HG02852 (cell line): ENCODE measurements around the gene SPCS1.

Experiments used
- ATAC-seq: cut with Tn5 transposase; IDR thresholded peaks from one replicate; pipeline ENCODE4 v1.9.1; 2021; ENCODE audit warnings: mild to moderate bottlenecking, moderate library complexity; ENCODE audit not compliant: unreplicated experiment

Gene SPCS1

DNA sequence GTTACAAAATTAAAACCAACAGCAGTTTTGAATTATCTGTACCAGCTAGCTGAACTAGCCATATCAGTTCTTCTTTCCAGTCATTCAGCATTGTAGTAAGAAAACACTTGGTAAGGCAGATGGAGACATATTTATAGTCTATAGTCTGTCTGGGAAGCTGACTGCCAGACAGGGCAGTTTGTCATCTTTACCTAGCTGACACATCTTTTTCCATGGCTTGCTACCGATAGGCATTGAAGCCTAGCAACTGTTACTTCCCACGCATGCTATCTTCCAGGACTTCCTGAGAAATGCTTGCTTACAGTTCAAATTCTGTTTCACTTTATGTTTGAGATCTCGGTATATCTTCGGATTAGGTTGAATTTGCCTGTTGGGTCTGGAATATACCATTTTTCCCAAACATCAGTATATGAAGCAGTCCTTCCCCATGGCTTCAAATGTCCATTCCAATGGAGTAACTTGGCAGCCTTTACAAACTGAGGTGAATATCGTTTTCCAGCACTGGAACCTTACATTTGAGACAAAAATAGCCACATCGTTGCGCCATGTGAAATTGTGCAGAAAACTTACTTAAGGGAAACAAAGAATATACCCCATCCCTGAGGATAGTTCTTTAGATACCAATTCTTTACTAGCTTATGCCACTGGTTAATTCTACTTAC lies 11.2 kb upstream of the SPCS1 start:
- ATAC-seq, result no peak

DNA sequence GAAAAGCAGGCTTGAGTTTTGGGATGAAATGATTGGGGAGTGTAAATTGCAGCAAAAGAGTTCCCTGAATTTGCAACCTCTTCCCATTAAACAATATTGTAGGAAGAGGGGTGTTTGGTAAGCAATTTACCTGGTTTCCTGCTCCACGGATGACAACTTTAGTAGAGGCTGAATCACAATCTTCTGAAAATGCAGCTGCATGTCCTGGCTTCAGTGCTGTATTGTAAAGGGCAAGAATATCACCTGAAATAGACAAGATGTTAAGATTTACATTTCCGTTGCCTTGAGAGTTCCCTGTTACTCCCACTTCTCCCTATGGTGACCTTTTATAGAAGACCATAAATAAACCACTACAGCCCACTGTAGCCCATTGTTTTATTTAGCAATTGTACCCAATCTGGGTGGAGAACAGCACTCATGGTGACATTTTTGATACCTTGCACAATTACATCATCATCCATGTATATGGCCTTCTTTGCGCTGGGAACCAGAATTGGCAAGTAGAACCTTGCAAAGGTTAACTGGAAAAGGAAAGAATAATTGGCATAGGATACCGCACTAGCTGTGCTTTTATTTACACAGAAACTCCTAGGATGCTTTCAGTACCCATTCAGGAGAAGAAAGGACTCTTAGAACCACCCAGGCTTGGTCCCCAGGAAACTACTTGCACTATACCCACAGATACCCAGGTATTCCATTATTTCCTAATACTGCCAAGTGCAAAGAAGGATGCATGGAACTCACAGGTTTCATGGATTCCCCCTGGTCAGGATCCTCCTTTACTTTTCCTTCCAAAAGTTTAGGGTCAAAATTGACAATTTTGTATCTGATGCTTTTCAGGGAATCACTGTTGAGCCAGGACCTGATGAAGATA lies 9.9 kb upstream of the SPCS1 start:
- no peak for ATAC-seq

DNA sequence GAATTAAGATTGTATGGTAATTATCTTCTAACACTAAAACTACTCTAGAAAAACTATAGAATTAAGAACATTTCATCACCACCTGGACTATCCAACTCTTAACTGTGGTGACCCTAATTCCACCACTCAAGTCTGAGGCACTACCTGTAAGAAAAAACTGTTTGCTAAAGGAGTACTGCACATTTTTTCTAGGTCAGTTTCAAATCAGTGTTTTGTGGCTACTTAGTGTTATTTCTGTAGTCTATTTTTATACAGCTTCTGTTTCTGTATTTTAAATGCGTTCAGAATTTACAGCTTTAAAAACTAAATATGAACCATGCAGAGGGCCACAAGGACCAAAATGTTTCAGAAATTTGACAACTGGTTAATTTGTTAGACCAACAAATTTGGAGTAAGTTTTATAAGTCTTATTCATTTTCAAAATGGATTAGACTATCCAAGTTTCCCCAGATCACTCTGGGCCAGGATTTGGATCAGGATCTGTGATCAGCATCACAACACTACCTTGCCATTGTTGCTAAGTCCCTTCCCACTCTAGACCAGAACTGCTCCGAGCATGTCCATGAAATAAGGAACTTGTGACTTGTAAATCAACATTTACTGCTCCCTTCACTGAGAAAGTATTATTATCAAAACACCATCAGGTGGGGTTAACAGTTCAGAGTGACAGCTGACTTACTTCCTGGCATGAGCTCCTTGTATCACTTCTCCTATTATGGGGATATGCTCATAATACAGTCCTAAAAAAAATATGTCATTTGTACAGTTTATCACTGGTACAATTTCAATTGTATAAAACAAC lies 8.9 kb upstream of the SPCS1 start:
- ATAC-seq, result no peak

DNA sequence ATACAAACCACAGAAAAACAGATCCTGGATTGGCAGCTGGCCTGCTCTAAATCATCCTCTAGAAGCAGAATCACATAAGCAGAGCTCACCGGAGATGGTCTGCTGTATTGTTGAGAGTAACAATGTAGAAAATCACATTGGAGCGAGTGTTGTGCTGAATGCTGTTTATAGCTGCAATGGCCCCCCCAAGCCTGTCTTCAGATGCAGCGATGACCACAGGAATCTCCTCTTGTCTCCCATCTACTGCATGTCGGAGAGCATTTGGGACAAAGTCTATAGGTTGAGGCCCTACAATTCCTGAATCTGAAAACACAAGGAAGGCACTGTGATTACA lies 8.3 kb upstream of the SPCS1 start:
- ATAC-seq, result no peak

DNA sequence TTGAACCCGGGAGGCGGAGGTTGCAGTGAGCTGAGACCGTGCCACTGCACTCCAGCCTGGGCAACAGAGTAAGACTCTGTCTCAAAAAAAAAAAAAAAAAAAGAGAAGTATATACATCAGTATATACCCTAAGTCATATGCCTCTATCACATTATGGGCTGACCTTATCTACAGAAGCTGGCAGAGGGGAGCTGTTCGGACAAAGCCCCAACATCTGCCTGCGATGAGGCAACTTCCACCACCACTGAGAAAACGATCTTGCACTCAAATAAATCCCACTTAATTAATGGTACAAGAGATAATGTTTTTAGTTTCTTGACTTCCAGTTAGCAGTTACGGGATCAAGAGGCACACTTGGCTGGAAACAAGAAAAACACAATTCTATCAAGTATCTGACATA lies 2.6 kb upstream of the SPCS1 start:
- no peak for ATAC-seq

DNA sequence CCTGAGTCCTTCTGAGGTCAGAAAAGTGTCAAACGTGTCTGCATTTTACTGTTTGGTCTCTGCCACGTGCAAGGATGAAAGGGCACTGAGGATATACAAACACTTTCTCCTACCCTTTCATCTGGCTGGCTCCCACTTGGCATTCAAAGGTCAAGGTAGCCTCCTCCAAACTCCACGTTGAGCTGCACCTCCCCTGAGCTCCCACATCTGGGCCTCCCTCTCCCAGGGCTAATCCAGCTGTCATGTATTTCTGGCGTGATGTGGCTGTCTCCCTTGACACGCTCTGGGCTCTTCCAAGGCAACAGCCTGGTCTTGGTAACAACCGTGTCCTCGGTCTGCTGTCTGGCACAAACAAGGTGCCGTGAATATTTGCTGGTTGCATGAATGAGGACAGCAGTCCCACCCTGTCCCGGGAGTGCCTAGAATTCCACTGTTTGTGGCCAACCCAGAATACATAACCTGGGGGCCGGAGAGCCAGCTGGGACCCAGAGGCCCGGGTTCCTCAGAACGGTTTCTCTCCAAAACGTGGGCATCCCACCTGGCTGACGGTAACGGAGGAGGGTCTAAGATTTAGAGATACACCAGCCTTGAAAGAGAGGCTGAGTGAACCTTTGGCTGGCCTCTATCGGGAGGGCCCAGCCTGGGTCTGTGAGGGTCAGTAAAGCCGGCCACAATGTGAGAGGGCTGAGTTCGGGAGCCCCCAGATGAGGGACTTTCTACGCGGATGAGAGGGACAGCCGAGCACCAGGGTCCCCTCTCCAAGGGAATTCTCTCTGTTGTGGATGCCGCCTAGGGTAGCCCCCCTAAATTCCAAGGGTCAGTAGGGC lies 1.1 kb upstream of the SPCS1 start:
- peak; percentile 2 for ATAC-seq

DNA sequence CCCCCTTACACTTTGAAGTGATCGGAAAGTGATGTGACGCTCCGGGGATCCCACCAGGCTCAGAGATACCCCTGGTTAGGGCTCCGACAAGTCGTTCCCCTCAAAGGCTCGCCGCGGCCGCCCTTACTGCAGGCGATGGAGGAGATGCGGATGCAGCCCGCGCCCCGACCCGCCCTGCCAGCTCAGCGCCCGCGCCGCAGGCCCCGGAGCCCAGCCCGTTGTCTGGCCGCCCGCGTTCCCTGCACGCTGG lies 543 bp upstream of the SPCS1 start:
- no peak for ATAC-seq

DNA sequence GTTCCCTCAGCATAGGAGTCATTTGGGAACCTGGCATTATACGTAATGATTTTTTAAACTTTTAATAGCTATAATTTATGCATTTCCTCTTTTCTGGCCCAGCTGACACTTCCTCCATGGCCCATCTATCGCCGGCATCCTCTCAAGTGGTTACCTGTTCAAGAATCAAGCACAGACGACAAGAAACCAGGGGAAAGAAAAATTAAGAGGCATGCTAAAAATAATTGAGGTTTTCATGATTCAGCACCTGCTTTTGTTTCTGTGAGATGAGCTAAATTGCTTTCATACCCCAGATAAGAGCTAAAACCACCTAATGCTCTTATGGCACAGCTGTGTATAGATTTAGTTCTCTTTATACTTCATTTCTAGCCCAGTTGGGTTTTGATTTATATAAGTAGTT lies 1.7 kb downstream of the SPCS1 start:
- no peak for ATAC-seq

DNA sequence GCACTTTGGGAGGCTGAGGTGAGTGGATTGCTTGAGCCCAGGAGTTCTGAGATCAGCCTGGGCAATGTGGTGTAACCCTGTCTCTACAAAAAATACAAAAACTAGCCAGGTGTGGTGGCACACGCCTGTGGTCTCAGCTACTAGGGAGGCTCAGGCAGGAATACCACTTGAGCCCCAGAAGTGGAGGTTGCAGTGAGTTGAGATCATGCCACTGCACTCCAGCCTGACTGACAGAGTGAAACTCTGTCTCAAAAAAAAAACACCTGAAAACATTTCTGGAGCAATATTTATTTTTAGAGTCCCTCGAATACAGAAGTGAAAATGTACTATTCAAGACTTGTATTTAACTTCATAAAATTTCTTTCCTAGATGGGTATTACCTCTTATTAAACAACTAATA lies 4.6 kb downstream of the SPCS1 start:
- ATAC-seq, result no peak

DNA sequence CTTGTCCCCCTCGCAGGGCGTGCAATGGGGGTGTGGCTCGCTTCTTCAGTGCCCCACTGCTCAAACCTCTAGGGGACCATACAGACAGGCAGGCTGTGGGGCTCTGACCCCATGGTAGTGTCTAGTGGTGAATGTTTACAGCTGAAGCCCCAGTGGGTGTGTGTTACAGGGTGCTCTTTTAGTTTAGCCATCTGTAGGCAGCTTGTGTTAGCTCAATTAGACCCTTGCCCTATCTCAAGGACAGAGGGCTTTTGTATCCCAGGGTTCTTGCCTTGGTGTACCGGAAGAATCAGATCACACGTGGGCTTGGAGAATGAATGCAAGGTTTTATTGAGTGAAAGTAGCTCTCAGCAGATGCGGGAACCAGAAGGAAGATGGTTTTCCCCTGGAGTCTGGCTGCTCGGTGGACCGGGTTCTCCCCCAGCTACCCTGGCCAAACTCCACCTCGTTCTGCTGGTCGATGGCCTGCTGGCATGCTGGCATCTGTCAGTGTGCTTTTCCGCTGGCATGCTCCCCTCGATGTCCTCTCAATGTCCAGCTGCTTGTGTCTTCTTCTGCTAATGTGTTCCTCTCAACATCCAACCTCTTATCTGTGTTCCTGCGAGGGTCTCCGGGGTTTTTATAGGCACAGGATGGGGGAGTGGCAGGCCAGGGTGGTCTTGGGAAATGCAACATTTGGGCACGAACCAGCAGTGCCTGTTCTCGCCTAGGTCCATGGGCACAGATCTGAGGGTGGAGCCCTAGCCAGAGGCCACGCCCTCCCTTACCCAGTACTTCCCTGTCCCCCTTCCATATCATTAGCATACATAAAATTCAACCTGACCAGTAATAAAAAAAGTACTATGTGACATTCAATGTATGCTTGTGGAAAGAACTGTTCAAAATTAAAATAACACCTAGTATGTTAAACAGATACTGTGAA lies 6.6 kb downstream of the SPCS1 start:
- ATAC-seq, result no peak

DNA sequence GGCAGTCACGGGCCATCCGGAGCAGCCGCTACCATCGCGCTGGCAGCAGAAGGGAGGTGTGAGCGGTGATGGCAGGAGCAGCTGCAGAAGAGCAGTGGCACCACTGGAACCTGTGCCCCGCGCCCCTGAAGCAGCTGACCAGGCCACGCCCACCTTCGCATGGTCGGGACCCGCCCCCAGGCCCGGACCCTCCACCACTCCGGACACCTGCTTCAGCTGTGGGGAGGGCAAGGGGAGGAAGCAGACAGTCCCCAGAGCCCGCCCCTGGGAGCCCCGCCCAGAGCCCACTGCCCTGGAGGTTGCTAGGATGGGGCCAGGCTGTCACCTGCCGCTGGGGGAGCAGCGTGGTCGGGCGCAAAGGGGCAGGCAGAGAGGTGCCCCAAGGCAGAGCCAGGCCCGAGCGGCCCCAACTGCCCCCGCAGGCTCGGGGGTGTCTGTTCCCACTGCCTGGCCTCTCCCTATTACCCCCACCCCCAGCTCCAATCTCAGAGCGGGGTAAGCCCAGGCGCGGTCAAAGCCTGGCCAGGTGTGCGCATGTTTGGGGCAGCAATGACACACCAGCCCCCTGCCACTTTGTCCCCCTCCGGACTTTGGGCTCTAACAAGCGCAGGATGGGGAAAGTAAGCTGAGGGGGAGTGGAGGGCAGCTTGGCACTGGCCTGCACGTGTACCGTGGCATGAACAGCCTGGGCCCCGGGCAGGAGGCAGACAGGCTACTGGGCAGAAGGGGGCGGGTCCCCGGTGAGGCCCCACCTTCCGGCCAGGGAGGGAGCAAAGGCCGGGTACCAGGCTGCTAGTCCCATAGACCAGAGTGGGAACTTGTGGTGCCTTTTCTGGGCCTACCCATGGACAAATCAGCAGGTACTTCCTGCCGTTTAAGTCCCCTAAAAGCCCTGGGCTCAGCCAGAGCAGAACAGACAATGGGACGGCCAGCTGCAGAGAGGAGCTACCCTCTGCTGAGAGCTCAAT lies 8.7 kb downstream of the SPCS1 start:
- ATAC-seq, result no peak

DNA sequence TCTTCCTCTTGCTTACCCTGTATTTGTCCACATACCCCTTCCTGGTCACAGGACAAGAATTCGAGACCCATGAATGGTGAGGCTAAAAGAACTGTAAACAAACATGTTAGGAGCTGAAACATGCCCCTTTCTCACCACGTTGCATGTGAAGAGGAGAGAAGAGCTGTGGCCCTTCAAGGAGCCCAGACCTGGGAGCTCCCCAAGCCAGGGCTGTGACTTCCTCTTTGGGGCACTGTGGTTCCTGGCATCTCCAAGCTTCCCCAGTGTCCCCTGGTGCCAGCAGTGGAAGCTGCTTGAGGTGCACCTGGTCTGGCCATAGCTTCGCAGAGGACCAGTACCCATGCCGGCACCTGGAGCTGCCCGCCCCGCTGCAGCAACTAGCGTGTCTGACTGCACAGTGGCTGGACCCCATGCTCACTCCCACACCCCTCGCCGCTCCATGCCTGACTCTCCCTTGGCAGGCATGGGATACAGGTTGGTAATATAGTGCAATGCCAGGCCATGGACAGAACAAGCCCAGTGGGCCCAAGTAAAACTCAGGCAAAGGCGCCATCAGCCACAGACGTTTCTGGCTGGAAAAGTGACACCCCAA lies 9.9 kb downstream of the SPCS1 start:
- ATAC-seq, result no peak

DNA sequence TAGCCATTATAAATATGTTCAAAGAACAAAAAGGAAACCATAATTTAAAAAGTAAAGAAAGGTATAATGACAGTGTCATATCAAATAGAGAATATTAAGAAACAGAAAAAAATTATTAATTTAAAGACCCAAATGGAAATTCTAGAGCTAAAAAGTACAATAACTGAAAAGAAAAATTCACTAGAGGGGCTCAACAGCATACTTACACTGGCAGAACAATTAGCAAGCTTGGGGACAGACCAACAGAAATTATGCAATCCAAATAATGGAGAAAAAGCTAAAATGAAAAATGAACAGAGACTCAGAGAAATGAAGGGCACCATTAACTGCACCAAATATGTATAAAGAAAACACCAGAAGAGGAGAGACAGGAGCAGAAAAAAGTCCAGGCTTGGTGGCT lies 13.7 kb downstream of the SPCS1 start:
- ATAC-seq, result no peak

DNA sequence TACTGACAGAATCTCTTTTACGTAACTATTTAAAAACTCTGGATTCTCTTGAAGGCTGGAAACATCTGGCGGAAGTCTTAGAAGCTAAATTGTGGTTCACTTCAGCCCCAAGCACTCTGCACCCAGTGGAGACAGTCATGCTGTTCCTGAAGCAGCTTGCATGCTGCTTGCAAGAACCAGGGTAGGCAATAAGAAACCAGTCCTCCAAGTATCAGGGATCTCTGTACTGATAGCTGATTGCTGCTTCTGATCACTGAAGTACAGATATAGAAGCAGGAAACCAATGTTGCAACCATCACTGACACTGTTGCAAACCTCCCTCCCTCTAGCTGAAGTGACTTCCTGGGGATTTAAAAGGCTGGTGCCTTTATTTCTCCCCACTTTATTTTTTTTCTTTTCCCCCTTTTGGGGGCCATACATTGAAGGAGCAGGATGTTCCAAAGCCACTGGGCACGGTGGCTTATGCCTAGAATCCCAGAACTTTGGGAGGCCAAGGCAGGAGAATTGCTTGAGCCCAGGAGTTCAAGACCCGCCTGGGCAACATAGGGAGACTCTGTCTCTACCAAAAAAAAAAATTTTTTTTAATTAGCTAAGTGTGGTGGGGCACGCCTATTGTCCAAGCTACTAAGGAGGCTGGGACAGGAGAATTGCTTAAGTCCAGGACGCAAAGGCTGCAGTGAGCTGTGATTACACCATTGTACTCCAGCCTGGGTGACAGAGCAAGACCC lies 15.3 kb downstream of the SPCS1 start:
- peak; percentile 84 for ATAC-seq

DNA sequence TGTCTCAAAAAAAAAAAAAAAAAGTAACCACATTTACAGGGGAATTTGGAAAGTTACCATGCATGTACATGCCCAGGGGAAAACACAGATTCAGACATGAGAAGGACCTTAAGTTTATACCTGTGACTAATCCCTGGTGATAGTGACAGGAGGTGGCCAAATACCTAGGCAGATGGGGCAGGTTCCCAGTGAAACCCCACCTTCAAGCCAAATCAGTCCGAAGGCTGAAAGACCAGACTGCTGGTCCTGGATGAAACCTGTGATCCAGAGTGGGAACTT lies 15.8 kb downstream of the SPCS1 start:
- ATAC-seq, result no peak

DNA sequence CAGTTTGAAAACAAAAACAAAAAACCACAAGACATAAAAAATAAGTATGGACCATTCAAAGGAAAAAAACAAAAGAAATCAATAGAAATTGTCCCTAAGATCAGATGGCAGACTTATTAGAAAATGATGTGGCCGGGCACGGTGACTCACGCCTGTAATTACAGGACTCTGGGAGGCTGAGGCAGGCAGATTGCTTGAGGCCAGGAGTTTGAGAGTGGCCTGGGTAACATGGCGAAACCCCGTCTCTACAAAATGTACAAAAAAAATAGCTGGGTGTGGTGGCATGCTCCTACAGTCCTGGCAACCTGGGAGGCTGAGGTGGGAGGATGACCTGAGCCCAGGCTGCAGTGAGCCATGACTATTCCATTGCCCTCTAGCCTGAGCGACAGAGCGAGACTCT lies 16.6 kb downstream of the SPCS1 start:
- no peak for ATAC-seq

DNA sequence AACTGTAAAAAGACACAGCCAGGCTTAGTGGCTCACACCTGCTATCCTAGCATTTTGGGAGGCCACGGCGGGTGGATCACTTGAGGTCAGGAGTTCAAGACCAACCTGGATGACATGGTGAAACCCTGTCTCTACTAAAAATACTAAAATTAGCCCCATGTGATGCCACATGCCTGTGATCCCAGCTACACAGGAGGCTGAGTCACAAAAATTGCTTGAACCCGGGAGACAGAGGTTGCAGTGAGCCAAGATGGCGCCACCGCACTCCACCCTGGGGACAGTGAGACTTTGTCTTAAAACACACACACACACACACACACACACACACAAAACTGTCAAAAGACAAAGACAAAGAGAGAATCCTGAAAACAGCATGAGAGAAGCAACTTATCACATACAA lies 18.0 kb downstream of the SPCS1 start:
- no peak for ATAC-seq

DNA sequence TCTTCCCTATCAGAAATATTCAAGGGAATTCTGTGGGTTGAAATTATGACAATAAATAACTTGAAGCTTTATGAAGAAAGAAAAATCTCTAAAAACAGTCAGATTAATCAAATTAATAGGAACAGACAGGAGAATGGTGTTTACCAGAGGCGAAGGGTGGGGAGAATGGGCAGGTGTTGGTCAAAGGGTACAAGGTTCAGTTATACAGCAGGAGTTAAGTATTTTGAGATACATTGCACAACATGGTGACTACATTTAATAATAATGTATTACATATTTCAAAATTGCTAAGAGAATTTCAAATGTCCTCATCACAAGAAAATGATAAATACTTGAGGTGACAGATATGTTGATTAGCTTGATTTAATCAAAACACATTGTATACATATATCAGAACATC lies 18.6 kb downstream of the SPCS1 start:
- no peak for ATAC-seq
